SHP77 (cell line): ENCODE data around the gene EFTUD2.

Experiments used
- DNase-seq, 2 experiments: peaks; one replicate each; lab custom pipeline; 2025; lab: John Stamatoyannopoulos, UW

Gene EFTUD2

DNA sequence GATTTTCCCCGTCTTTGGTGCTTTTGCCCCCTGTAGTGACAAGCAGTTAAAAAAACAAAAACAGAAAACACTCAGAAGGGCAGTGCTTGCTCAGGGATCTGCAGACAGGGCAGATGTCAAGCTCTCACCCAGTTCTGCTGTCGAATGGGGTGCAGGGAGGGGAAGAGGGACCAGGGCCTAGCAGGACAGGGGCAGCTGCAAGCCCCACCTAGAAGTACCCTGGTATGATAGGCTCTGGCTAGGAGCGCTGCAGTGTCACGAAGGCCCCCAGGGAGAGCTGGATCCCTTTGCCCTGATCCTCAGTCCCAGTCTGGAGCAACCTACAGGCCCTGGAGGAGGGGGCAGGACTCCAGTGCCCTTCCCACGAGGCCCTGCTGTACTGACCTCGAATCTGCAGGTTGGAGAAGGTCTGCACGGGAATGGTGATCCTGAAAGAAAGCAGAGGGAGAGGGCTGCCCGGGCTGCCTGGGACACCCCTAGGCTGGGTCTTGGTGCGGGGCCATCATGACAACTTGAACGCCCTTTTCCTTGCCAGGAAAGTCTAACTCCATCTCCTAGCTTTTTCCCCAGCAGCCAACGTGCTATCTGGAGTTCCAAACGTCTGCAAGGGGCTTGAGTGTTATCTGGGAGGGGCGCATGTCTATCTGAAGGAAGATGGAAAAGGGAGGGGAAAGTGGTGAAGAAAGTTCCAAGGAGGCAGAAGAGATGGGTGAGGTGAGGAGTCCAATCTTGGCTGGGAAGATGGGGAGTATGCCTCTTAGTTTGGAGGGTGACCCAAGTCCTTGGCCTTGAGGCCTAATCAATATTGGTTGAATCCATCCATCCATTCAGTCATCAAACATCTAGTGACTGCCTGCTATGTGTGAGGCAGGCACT lies 11.2 kb upstream of the EFTUD2 start:
- no peak for DNase-seq

GRCh38 chr17:44909681-44910144 lies 10.5 kb upstream of the EFTUD2 start:
- no peak for DNase-seq

- DNase-seq, result no peak
These were observed 9.6 kb upstream of the EFTUD2 start for GRCh38 chr17:44908761-44909326.

DNA sequence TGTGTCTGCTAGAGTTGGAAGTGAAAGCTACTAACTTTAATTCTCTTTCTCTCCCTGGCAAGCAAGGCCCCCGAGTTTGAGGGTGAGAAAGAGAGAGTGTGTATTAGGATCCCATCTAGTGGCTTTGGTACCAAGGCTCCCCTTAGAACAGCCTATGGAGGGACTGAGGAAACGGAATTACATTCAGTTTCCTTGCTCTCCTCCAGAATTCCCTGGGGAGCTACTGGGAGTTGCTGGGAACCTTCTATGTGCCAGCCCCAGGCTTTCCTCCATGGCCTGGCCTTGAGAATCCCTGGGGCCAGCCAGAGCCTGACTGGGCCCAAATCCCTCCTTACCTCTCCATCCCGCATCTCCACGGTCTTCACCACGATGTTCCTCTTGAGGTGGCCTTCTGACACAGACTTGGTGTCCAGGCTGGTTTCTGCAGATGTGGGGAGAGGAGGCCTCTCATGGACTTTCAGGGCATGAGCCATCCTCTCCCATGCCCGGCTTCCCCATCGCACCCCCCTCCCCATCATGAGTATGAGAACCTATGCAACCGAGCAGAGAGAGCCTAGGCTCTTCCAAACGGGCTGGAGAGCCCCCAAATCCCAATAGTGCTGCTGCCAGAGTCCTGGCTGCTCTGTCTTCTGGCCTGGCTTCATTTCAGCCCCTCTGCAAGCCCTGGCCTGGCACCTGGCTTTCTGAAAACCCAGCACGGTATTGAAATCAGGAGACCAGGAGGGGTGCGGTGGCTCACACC lies 8.7 kb upstream of the EFTUD2 start:
- DNase-seq, result no peak

DNA sequence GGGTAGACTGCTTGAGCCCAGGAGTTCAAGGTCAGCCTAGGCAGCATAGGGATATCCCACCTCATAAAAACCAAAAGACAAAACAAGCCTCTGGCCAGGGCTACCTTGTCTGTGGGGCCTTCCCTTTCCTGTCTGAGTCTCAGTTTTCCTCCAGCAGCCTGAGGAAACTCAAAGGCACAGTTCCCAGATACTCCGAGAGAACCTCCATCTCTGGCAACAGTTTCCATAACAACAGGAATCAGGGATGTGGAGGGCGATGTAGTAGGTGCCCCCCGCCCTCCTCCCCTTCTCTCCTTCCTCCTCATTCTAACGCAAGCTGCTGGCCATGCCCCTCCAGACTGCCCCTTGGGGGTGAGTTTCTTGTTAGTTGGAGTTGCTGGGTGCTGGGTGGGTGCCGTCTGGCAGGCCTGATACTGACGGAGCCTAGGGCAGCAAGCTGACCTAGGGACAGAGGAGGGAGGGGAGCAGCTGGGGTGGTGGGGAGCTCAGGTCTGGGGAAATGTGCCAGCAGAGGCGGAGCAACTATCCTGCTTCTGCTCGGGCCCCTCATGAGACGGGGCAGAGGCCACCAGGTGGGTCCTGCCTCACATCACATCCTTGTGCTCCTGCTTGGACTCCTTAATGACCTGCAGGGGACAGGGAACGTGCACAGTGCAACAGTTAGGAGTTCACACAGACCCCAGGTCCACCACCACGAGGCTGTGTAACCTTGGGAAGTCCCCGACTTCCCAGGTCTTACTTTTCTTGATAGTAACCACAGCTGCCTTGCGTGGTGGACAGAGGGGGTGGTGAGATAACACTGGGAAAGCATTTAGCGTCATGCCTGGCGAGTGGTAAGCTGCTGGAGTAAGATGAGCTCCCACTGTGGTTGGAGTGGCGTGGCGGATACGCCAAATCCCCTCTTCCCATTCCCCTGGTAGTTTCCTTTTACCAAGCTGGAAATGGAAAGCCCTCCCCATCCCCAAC lies 7.8 kb upstream of the EFTUD2 start:
- no peak for DNase-seq

- no peak for DNase-seq
These were observed 6.9 kb upstream of the EFTUD2 start for GRCh38 chr17:44906010-44906646.

- no peak for DNase-seq
These were observed 6.1 kb upstream of the EFTUD2 start for GRCh38 chr17:44905006-44906000.

DNA sequence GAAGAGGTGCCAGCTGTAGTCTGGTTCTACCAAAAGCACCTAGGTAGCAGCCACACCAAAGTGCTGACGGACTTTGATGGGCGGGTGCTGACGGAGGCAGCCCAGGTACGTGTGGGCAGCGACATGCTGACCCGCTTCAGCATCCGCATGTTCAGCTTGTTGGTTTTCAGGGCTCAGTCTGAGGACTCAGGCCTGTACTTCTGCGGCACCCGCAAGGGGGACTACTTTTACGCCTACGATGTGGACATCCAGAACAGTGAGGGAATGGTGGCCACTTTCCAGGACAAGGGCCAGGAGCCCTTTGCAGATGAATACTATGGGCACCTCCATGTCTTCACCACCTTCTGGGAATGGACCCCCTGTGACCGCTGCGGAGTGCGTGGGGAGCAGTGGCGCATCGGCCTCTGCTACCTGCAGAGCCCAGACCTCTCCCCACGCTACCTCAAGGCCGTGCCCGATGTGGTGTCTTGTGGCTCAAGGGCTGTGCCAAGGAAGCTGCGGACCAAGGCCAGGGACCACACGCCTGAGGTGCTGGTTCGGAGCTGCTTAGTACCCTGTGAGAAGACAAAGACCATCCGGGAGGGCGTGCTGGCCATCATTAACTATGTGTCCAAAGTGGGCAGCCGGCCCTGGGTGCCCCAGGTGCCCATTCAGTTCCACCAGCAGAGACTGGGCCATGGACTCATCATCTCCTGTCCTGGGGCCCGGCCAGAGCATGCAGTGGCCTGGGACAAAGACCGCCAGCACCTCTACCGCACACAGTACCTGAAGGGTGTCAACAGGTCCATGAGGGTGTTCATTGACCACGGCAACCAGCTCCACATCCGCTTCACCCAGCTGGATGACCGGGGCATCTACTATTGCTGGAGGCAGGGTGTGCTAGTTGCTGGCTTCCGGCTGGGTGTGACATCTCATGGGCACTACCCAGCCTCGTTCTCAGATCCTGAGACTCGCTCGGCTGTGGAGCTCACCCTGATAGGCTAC lies 5.0 kb upstream of the EFTUD2 start:
- no peak for DNase-seq

DNA sequence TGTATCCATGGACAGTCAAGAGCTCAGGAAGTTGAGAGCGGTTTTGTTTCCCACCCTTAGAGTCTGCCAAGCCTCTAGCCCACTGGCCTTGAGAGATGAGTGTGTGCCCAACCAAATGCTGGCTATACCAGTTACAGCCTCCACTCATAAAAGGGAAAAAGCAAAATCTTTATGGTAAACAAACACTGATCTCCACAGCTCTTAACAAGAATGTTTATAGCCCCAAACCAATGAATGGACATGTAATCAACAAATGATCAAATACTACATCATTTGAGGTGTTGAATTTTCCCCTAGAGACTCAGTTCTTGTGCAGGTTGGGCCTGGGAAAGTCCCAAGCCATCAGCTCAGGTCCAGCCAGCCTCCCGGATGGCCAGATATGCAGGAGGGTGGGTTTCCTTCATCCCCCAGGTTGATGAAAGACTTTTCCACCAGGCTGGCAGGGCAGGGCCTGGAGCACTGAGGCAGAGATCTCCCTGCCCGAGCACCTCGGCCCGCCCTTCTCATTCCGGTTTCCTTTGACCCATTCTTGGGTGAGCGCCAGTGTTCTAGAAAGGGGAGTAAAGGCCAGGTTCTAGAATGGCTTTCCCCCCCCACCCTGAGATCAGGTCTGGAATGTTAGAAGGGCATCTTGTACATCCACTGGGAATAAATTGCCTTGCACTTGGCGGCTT lies 3.9 kb upstream of the EFTUD2 start:
- no peak for DNase-seq

DNA sequence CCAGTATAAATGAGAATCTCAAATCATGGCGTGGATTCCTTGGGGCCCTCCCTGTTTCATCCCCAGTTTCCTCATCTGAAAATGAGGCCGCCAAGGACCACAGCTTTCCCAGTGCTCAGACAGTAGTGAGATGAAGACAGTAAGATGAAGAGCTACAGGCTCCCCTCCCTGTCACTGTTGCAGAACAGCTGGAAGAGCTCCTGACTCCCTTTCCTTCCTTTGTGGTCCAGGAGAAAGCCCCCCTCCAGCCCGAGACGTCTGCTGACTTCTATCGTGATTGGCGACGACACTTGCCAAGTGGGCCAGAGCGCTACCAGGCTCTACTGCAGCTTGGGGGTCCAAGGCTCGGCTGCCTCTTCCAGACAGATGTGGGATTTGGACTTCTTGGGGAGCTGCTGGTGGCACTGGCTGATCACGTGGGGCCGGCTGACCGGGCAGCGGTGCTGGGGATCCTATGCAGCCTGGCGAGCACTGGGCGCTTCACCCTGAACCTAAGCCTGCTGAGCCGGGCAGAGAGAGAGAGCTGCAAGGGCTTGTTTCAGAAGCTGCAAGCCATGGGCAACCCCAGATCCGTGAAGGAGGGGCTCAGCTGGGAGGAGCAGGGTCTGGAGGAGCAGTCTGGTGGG lies 3.0 kb upstream of the EFTUD2 start:
- DNase-seq, result no peak

- peak; percentile 24 to 26 for DNase-seq
These were observed 2.2 kb upstream of the EFTUD2 start for GRCh38 chr17:44901411-44901921.

GRCh38 chr17:44900894-44901293 lies 1.6 kb upstream of the EFTUD2 start:
- peak in 1 of 2 experiments; percentile 35 for DNase-seq

DNA sequence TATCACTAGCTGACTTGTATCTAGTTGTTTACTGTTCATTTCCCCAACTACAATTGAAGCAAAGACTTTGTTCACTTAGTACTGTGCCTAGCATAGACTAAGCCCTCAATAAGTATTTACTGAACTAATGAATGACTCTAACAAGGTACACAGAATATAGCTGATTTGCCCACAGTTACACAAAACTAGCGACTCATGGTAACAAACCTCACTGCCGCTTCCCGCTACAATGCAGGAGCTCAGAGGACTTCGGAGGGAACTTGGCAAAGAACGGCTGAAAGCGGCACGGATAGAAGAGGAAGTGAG lies 524 bp downstream of the EFTUD2 start:
- no peak for DNase-seq

GRCh38 chr17:44894642-44895041 lies 4.6 kb downstream of the EFTUD2 start:
- no peak for DNase-seq

DNA sequence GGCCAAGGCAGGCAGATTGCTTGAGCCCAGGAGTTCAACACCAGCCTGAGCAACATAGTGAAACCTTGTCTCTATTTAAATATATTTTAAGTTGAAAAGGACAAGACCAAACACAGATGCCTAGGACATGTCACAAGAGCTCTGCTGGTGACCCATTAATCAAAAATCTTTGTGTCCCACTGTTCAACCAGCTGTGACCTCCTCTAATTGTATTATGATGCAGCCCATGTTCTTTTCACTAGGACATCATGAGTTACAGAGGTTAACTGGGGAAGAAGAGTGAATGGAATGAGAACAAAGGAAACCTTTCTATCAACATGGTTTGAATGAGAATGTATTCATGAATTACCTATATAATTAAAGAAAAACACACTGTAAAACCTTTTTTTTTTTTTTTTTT lies 7.0 kb downstream of the EFTUD2 start:
- DNase-seq, result no peak

DNA sequence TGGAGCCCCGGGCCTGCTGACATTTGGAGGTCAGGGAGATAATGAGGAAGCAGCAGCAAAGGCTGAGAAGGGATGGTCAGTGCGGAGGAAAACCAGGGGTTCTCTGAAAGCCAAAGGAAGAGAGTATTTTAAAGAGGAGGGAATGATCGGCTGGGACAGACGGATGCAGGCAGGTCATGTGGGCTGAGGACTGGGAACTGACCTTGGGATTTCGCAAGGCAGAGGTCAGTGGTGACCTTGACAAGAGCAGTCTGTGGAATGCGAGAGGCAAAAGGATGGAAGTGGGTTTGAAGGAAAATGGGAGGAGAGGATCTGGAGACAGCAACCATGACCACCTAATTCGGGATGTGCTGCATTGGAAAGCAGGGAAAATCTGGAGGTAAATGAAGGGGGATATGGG lies 10.2 kb downstream of the EFTUD2 start:
- no peak for DNase-seq
